Stimulated activated CD4-positive, alpha-beta T cell treated with anti-CD3 and anti-CD28 coated beads, Interleukin-1b, Interleukin-23, amount 100 ng/mL, for 48 hours (primary cell): ENCODE measurements around the gene ATP1B1.
A peak's percentile ranks its signal among the peaks of the same experiment; 100 is the strongest.
"Not testable (repeated sequence)": the region's sequence is repeated elsewhere in the genome, so short reads cannot be mapped to it uniquely, and the experiment has no call there.

ENCODE experiments used
- DNase-seq: peaks from one replicate; pipeline ENCODE4 v3.0.0-alpha.2; 2020

The ATP1B1 gene

GRCh38 chr1:169146576-169147214, 40.2 kb downstream of the ATP1B1 start:
- DNase-seq = no peak

- no peak for DNase-seq
These were observed 42.2 kb downstream of the ATP1B1 start for GRCh38 chr1:169148472-169149252.

GRCh38 chr1:169149555-169150286, 43.2 kb downstream of the ATP1B1 start:
- DNase-seq = no peak

- DNase-seq = no peak
These were observed 44.3 kb downstream of the ATP1B1 start for GRCh38 chr1:169150641-169151337.

GRCh38 chr1:169151338-169151837, 44.9 kb downstream of the ATP1B1 start:
- no peak for DNase-seq

GRCh38 chr1:169155675-169156074, 49.2 kb downstream of the ATP1B1 start:
- DNase-seq = no peak

GRCh38 chr1:169156580-169156979, 50.1 kb downstream of the ATP1B1 start:
- no peak for DNase-seq

GRCh38 chr1:169160845-169161495, 54.5 kb downstream of the ATP1B1 start:
- no peak for DNase-seq

GRCh38 chr1:169161496-169162194, 55.2 kb downstream of the ATP1B1 start:
- DNase-seq = no peak

- peak; percentile 27 for DNase-seq
These were observed 56.6 kb downstream of the ATP1B1 start for GRCh38 chr1:169163059-169163458.

GRCh38 chr1:169175461-169175860, 69.0 kb downstream of the ATP1B1 start:
- DNase-seq = no peak

- not testable (repeated sequence) for DNase-seq
These were observed 72.9 kb downstream of the ATP1B1 start for GRCh38 chr1:169179431-169179830.

- no peak for DNase-seq
These were observed 73.7 kb downstream of the ATP1B1 start for GRCh38 chr1:169180174-169180573.
